Adipocyte (in vitro differentiated cells): Measurements from ENCODE around the gene PHTF2.

Source experiments
- DNase-seq: peaks from one replicate; pipeline ENCODE4 v3.0.0-alpha.2; 2015; ENCODE audit warnings: low read depth
- H3K27me3 ChIP-seq: replicated peaks from 2 replicates; pipeline ENCODE4 v1.7.0; 2013; ENCODE audit warnings: mild to moderate bottlenecking, low read length, moderate library complexity; ENCODE audit not compliant: control insufficient read depth, insufficient read depth
- H3K36me3 ChIP-seq: 2 replicates; pipeline ENCODE4 v1.7.0; 2013; ENCODE audit warnings: low read length, mild to moderate bottlenecking, moderate library complexity; ENCODE audit not compliant: control insufficient read depth, insufficient read depth, severe bottlenecking
- H3K4me1 ChIP-seq: 2 replicates; pipeline ENCODE4 v1.7.0; 2013; ENCODE audit warnings: mild to moderate bottlenecking, low read length, moderate library complexity; ENCODE audit not compliant: control insufficient read depth, insufficient read depth
- H3K4me3 ChIP-seq: 2 replicates; pipeline ENCODE4 v1.7.0; 2013; ENCODE audit warnings: mild to moderate bottlenecking, low read length, moderate library complexity
- H3K9ac ChIP-seq: 2 replicates; pipeline ENCODE4 v1.7.0; 2013; ENCODE audit warnings: mild to moderate bottlenecking, low read length, moderate library complexity
- H3K9me3 ChIP-seq: 2 replicates; pipeline ENCODE4 v1.7.0; 2013; ENCODE audit warnings: mild to moderate bottlenecking, low read length, moderate library complexity; ENCODE audit not compliant: control insufficient read depth

The PHTF2 gene

DNA sequence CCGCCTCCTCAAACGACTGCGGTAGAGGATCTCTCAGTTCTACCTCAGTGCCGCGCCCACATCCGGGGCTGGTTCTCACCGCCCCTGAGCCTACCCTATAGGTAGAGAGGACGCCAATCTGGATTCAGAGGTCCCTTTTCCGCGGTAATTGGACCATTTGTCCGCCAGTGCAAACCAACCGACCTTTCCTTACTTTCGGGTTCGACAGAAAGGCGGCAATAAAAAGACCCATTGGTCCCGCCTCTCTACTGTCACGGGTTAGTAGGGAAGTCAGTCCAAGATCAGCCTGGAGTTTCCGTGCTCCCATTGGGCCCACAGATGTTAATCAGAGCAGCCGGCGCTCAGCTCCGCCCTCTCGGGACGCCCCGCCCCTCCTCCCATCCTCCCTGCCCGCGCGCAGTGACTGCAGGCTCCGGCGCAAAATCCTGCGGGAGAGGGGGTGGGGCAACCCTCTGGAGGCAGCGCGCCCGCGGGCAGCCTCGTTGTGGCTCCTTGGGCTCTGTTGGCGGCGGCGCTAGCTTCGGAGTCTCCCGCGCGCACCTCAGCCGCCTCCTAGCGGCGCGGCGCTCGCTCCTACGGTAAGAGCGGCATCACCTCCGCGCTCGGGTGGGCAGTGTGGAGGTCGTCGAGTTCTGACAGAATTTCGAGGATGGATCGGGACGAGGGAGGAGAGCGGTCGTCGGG lies at the start of gene PHTF2, which contains the start of gene TMEM60:
Gene PHTF2, plus strand, starts transcription at position 380 of the 684 bp plus-strand sequence.
Gene TMEM60, minus strand, starts transcription at position 41 of the 684 bp plus-strand sequence. CDS start 4,061 bp downstream, outside the sequence.
- no peaks in the 10 kb centered on the region for H3K9me3 ChIP-seq
- peak; percentile 99 for DNase-seq
- peak within 1 kb of the TSS; percentile 97 for H3K4me3 ChIP-seq
- no peaks in the 10 kb centered on the region for H3K27me3 ChIP-seq
- no peaks in the 10 kb centered on the region for H3K36me3 ChIP-seq
- peaks cover 30% of the 10 kb centered on the region for H3K4me1 ChIP-seq
- H3K9ac ChIP-seq = peak within 1 kb of the TSS; percentile 96

DNA sequence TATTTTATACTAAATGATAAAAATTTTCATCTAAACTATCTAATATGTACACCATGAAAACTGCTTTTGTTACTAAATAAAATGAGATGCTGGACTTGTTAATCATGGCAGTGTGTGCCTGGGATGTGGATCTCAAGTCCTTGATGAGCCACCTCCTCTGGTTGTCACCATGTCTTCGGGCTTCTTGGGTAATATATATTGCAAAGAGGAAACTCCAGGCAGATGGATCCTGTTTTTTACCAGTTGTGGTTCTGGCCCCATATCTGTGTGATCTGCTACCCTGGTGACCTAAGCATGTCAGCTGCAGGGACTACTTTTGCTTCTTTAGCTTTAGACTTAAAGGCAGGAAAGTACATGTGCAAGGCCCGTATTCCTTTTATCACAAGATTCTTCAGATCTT lies 46.6 kb upstream of the PHTF2 start:
- no peak overlapping the region for H3K9ac ChIP-seq
- no peak overlapping the region for H3K4me3 ChIP-seq
- H3K36me3 ChIP-seq = peaks cover 6% of the 10 kb centered on the region
- no peaks in the 10 kb centered on the region for H3K9me3 ChIP-seq
- DNase-seq = no peak
- H3K4me1 ChIP-seq = no peaks in the 10 kb centered on the region
- no peaks in the 10 kb centered on the region for H3K27me3 ChIP-seq

DNA sequence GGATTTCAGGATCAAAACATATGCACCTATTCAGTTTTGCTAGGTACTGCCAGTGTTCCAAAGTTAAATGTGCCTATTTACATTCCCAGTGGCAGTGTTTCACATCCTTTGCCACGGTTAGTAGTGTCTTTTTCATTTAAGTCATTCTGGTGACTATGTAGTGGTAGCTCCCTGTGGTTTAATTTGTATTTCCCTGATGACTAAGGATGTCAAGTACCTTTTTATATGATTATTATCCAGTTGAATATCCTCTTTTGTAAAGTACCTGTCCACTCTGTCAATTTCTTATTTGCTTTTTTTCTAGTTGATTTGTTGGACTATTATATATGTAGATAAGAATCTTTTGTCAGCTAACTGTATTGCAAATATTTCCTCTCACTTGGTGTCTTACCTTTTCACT lies 45.4 kb upstream of the PHTF2 start:
- H3K4me3 ChIP-seq = no peak overlapping the region
- no peak overlapping the region for H3K9ac ChIP-seq
- no peaks in the 10 kb centered on the region for H3K27me3 ChIP-seq
- no peaks in the 10 kb centered on the region for H3K4me1 ChIP-seq
- H3K9me3 ChIP-seq = no peaks in the 10 kb centered on the region
- no peak for DNase-seq
- peaks cover 6% of the 10 kb centered on the region for H3K36me3 ChIP-seq

DNA sequence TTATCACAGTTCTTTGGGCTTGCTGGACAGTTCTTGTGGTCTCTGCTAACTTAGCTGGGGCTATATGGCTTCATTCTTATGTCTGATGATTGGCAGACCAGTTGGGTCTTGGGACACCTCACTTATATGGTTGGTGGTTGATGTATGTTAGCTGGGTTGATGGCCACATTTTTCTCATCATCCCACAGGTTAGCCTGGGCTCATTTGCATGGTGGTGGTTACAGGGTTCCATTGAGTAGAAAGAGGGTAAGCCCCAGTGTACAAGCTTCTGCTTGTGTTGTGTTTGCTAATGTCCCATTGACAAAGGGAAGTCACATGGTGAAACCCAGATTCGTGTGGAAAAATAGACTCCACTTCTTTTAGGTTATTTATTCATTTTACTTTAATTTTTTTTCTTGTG lies 41.0 kb upstream of the PHTF2 start:
- Histone ChIP-seq H3K36me3 (no peaks in the 10 kb centered on the region), H3K9ac (no peak overlapping the region), H3K4me3 (no peak overlapping the region), H3K4me1 (peaks cover 13% of the 10 kb centered on the region), H3K27me3 (no peaks in the 10 kb centered on the region), H3K9me3 (no peaks in the 10 kb centered on the region)
- DNase-seq = no peak

DNA sequence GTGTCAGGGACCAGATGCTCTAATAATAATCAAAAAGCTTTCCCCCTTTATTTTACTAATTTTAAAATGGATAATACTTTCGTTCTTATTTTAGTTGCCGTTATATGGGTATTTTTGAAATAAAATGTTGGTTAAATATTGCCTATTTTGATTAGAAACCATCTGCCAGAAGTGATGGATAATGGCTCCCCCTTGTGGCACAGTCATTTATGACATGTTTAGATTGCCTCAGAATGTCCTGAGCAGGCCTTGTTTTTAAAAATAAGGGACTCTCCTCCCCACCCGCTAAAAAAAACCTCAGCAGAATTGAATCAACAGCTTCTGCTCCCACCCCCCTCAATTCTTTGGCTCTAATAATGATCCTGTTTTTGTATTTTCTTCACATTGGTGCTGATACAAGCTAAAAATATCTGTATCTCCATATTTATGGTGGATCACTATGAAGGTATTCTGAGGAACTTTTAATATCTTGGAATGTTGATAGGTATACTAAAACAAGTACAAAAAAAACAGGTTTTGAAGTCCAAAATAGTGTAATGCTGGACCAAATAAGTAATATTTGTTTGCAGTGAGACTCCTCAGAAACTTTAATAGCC lies 39.2 kb upstream of the PHTF2 start:
- Histone ChIP-seq H3K4me3 (peak overlapping the region; percentile 50), H3K9me3 (no peaks in the 10 kb centered on the region), H3K36me3 (no peaks in the 10 kb centered on the region), H3K9ac (peak overlapping the region; percentile 77), H3K27me3 (no peaks in the 10 kb centered on the region), H3K4me1 (peaks cover 17% of the 10 kb centered on the region)
- peak; percentile 92 for DNase-seq

DNA sequence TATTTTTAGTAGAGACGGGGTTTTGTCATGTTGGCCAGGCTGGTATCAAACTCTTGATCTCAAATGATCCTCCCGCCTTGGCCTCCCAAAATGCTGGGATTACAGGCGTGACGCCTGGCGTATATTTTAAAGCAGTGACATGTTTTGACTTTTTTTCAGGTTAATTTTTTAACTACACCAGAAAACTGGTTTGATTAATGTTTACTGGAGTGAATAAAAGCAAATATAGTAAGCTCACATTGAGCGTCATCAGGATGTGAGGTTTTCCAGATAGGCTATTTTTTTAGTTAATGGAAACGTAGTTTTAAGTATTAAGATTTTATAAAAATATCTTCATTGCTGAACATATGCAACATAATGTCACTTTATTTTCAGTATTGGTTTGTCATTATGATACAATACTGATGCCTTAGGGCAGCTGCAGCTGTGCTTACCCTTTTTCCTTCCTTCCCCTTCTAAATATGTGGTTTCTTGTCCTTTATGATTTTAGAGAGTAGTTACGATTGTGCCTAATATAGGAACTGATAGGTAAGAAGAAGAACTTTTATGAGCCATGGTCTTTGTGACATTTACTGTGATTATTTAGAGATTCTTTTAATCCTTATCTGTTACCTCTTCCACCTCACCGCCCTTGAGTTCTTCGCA lies 37.6 kb upstream of the PHTF2 start:
- H3K36me3 ChIP-seq = peaks cover 3% of the 10 kb centered on the region
- H3K4me1 ChIP-seq = peaks cover 23% of the 10 kb centered on the region
- no peaks in the 10 kb centered on the region for H3K9me3 ChIP-seq
- no peak overlapping the region for H3K4me3 ChIP-seq
- no peak for DNase-seq
- no peaks in the 10 kb centered on the region for H3K27me3 ChIP-seq
- H3K9ac ChIP-seq = no peak overlapping the region

DNA sequence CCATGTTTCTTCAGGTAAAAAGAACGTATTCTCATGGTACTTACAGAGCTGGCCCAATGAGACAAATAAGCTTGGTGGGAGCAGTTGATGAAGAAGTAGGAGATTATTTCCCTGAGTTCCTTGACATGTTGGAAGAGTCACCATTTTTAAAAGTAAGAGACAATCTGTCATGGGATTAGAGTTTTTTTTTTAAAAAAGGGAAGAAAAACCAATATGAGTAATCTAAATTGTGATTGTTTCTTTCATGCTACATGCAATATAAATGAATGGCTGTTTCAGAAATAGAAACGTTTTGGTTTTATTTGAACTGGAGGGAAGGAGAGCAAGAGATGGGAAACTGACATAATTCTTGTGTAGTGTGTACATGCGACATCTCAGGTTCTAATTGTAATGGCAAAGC lies 33.1 kb upstream of the PHTF2 start:
- Histone ChIP-seq H3K36me3 (peaks cover 11% of the 10 kb centered on the region), H3K4me3 (no peak overlapping the region), H3K9ac (no peak overlapping the region), H3K9me3 (no peaks in the 10 kb centered on the region), H3K27me3 (no peaks in the 10 kb centered on the region), H3K4me1 (peaks cover 18% of the 10 kb centered on the region)
- DNase-seq = no peak

DNA sequence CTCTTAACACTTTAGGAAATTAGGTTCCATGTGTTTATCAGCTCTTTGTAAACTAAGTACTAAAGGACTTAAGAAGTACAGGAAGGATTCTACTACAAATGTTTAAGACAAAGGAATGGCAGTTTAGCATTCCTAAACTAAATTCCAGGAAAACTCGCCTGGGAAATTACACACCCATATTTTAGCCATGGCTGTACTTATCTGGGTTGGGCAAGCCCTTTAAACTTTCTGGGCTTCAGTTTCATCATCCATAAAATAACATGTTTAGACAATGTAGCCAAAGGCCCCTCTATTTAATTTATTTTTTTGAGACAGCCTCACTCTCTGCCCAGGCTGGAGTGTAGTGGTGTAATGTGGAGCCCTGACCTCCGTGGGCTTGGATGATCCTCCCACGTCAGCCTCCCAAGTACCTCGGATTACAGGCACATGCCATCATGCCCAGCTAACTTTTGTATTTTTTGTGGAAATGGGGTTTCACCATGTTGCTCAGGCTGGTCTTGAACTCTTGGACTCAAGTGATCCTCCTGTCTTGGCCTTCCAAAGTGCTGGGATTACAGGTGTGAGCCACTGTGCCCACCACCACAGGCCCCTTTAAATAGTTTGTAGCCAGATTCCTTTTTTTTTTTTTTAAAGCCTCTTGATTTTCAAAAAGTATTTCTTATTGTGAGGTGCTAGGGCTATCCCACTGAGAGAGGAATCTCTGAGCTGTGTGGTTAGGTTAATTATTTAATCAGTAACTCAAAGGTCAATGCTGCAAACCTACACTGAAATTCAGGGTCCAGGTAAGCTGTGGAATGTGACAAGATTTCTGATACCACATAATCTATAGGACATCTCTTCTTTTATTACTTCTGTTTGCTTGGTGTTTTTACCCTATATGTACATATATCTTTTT lies 32.4 kb upstream of the PHTF2 start:
- DNase-seq = peak; percentile 62
- Histone ChIP-seq H3K4me3 (no peak overlapping the region), H3K27me3 (no peaks in the 10 kb centered on the region), H3K36me3 (peaks cover 11% of the 10 kb centered on the region), H3K9me3 (no peaks in the 10 kb centered on the region), H3K4me1 (peaks cover 18% of the 10 kb centered on the region), H3K9ac (no peak overlapping the region)

DNA sequence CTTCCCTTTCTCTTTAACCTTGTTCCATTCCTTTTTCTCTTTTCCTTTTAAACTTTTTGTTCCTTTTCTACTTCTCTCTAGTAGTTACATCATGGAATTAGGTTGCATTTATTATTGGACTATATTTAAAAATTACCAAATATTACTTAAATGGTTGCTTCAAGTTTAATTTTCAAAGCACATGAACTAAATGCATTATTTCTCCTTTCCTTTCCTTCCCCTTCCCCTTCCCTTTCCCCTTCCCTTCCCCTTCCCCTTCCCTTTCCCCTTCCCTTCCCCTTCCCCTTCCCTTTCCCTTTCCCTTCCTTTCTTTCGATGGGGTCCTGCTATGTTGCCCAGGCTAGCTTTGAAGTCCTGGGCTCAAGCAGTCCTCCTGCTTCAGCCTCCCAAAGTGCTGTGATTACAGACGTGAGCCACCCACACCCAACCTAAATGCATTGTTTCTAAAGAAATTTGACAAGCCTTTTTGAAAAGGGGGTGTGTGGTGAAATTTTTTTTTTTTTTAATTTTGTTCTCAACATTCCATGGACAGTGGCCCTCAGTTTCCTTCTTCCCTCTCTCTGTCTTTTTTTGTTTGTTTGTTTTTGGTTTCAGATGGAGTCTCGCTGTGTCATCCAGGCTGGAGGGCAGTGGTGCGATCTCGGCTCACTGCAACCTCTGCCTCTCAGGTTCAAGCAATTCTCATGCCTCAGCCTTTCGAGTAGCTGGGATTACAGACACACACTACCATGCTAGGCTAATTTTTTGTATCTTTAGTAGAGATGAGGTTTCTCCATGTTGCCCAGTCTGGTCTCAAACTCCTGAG lies 31.6 kb upstream of the PHTF2 start:
- H3K27me3 ChIP-seq = no peaks in the 10 kb centered on the region
- peaks cover 11% of the 10 kb centered on the region for H3K36me3 ChIP-seq
- no peak for DNase-seq
- H3K4me3 ChIP-seq = no peak overlapping the region
- no peak overlapping the region for H3K9ac ChIP-seq
- H3K9me3 ChIP-seq = no peaks in the 10 kb centered on the region
- peaks cover 18% of the 10 kb centered on the region for H3K4me1 ChIP-seq

DNA sequence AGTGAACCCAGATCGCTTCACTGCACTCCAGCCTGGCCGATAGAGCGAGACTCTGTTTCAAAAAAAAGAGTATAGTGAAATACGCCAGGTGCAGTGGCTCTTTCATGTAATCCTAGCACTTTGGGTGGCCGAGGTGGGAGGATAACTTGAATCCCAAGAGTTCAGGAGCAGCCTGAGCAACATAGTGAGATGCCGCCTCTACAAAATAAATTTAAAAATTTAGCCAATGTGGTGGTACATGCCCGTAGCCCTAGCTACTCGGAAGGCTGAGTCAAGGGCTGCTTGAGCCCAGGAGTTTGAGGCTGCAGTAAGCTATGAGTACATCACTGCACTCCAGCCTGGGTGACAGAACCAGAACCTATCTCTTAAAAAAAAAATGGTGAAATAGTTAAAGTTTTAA lies 28.3 kb upstream of the PHTF2 start:
- Histone ChIP-seq H3K9me3 (no peaks in the 10 kb centered on the region), H3K9ac (no peak overlapping the region), H3K36me3 (peaks cover 20% of the 10 kb centered on the region), H3K27me3 (no peaks in the 10 kb centered on the region), H3K4me3 (no peak overlapping the region), H3K4me1 (peaks cover 12% of the 10 kb centered on the region)
- no peak for DNase-seq
